SH-SY5Y (cell line): ENCODE measurements around the gene ASTL.
A peak's percentile ranks its signal among the peaks of the same experiment; 100 is the strongest.

Experiments
- GATA2 ChIP-seq: IDR thresholded peaks from 2 replicates; pipeline ENCODE4 v1.6.1; 2011; ENCODE audit warnings: mild to moderate bottlenecking, low read depth, low read length
- GATA3 ChIP-seq: IDR thresholded peaks from 2 replicates; pipeline ENCODE4 v1.6.1; 2011; ENCODE audit warnings: low read depth, mild to moderate bottlenecking, low read length, moderate library complexity

ASTL gene

GRCh38 chr2:96144481-96145035 is 6.3 kb upstream of the ASTL start:
- no peak for TF ChIP-seq GATA2
- TF ChIP-seq GATA3, result no peak

GRCh38 chr2:96143848-96144480 is 5.7 kb upstream of the ASTL start:
- TF ChIP-seq GATA2, result no peak
- no peak for TF ChIP-seq GATA3

GRCh38 chr2:96143231-96143847 is 5.0 kb upstream of the ASTL start:
- no peak for TF ChIP-seq GATA2
- no peak for TF ChIP-seq GATA3

- TF ChIP-seq GATA2 (no peak), GATA3 (no peak)
Measured at GRCh38 chr2:96142217-96143113, 4.2 kb upstream of the ASTL start.

- TF ChIP-seq GATA3, result no peak
- no peak for TF ChIP-seq GATA2
Measured at GRCh38 chr2:96140941-96141623, 2.8 kb upstream of the ASTL start.

- no peak for TF ChIP-seq GATA3
- peak; percentile 57; the same call in 1 of the 2 replicates for TF ChIP-seq GATA2
Measured at GRCh38 chr2:96139181-96139758, 968 bp upstream of the ASTL start.

GRCh38 chr2:96137321-96138178 is 752 bp downstream of the ASTL start:
- TF ChIP-seq GATA2 (no peak), GATA3 (no peak)

- TF ChIP-seq GATA2 (no peak), GATA3 (no peak)
Measured at GRCh38 chr2:96136129-96136720, 2.1 kb downstream of the ASTL start.

GRCh38 chr2:96135621-96136020 is 2.7 kb downstream of the ASTL start:
- no peak for TF ChIP-seq GATA3
- no peak for TF ChIP-seq GATA2

- no peak for TF ChIP-seq GATA3
- TF ChIP-seq GATA2, result no peak
Measured at GRCh38 chr2:96135171-96135570, 3.1 kb downstream of the ASTL start.

- TF ChIP-seq GATA3 (no peak), GATA2 (no peak)
Measured at GRCh38 chr2:96134421-96134820, 3.9 kb downstream of the ASTL start.
